Glomerular visceral epithelial cell (primary cell): Measurements from ENCODE around the gene S100B.

Experiments used
- DNase-seq: peaks from one replicate; pipeline ENCODE4 v3.0.0-alpha.2; 2016; ENCODE audit errors: extremely low spot score

The S100B gene

GRCh38 chr21:46560568-46561444, 44.1 kb downstream of the S100B start:
- no peak for DNase-seq

GRCh38 chr21:46559291-46559983, 45.4 kb downstream of the S100B start:
- no peak for DNase-seq

- no peak for DNase-seq
Observed at GRCh38 chr21:46557919-46558392, 46.9 kb downstream of the S100B start.

GRCh38 chr21:46557469-46557868, 47.4 kb downstream of the S100B start:
- DNase-seq: no peak

- no peak for DNase-seq
Observed at GRCh38 chr21:46556802-46557201, 48.1 kb downstream of the S100B start.

- DNase-seq: no peak
Observed at GRCh38 chr21:46555678-46556077, 49.2 kb downstream of the S100B start.

GRCh38 chr21:46555225-46555617, 49.7 kb downstream of the S100B start:
- DNase-seq: no peak

GRCh38 chr21:46554431-46555224, 50.3 kb downstream of the S100B start:
- DNase-seq: no peak

GRCh38 chr21:46553993-46554392, 50.9 kb downstream of the S100B start:
- DNase-seq: no peak

GRCh38 chr21:46552865-46553379, 52.0 kb downstream of the S100B start:
- DNase-seq: no peak

GRCh38 chr21:46552274-46552673, 52.6 kb downstream of the S100B start:
- no peak for DNase-seq

GRCh38 chr21:46551636-46552241, 53.1 kb downstream of the S100B start:
- DNase-seq: no peak

GRCh38 chr21:46550116-46550941, 54.6 kb downstream of the S100B start:
- DNase-seq: no peak

- DNase-seq: no peak
Observed at GRCh38 chr21:46549650-46550049, 55.2 kb downstream of the S100B start.
